GM12892 (cell line): Measurements from ENCODE around the gene IL17B.
"Not testable (repeated sequence)": the region's sequence is repeated elsewhere in the genome, so short reads cannot be mapped to it uniquely, and the experiment has no call there.

Experiments used
- DNase-seq: peaks from one replicate; pipeline ENCODE4 v3.0.0; 2011; ENCODE audit not compliant: insufficient read length
- FAIRE-seq: peaks from 2 replicates; lab custom pipeline; 2011; peaks lifted over from hg19 to GRCh38; lab: Jason Lieb, UNC
- POLR2A ChIP-seq: IDR thresholded peaks from 2 replicates; pipeline ENCODE4 v1.6.1; 2011; ENCODE audit warnings: low read depth, low read length, control low read depth
- POLR2AphosphoS5 ChIP-seq: IDR thresholded peaks from 2 replicates; pipeline ENCODE4 v1.6.1; 2011; ENCODE audit warnings: low read depth, low read length, control low read depth
- TAF1 ChIP-seq: IDR thresholded peaks from 2 replicates; pipeline ENCODE4 v1.6.1; 2011; ENCODE audit warnings: low read depth, mild to moderate bottlenecking, control low read depth, low read length, borderline replicate concordance

The IL17B gene

GRCh38 chr5:149405550-149406202, 26.6 kb upstream of the IL17B start:
- no peak for TF ChIP-seq POLR2AphosphoS5
- no peak for TF ChIP-seq POLR2A
- no peak for TF ChIP-seq TAF1
- no peak for FAIRE-seq
- no peak for DNase-seq

- TF ChIP-seq TAF1 (no peak), POLR2AphosphoS5 (no peak), POLR2A (no peak)
- FAIRE-seq (no peak), DNase-seq (no peak)
These were observed 25.9 kb upstream of the IL17B start for GRCh38 chr5:149404746-149405549.

- no peak for TF ChIP-seq POLR2A
- TF ChIP-seq TAF1: no peak
- TF ChIP-seq POLR2AphosphoS5: no peak
- DNase-seq (no peak), FAIRE-seq (no peak)
These were observed 25.0 kb upstream of the IL17B start for GRCh38 chr5:149403923-149404745.

- DNase-seq: no peak
- no peak for FAIRE-seq
- TF ChIP-seq TAF1 (no peak), POLR2AphosphoS5 (no peak), POLR2A (no peak)
These were observed 23.2 kb upstream of the IL17B start for GRCh38 chr5:149402291-149402690.

GRCh38 chr5:149401051-149401450, 22.0 kb upstream of the IL17B start:
- DNase-seq: no peak
- FAIRE-seq: no peak

GRCh38 chr5:149400304-149400703, 21.2 kb upstream of the IL17B start:
- TF ChIP-seq POLR2AphosphoS5 (no peak), POLR2A (no peak), TAF1 (no peak)
- FAIRE-seq (no peak), DNase-seq (no peak)

More at GRCh38 chr5:149401051-149401450, 22.0 kb upstream of the IL17B start:
- TF ChIP-seq POLR2AphosphoS5 (no peak), POLR2A (no peak), TAF1 (no peak)

GRCh38 chr5:149399775-149400174, 20.7 kb upstream of the IL17B start:
- FAIRE-seq (no peak), DNase-seq (no peak)
- no peak for TF ChIP-seq POLR2AphosphoS5
- no peak for TF ChIP-seq TAF1
- TF ChIP-seq POLR2A: no peak

- not testable (repeated sequence) for DNase-seq, FAIRE-seq
These were observed 19.7 kb upstream of the IL17B start for GRCh38 chr5:149398747-149399266.

- FAIRE-seq (no peak), DNase-seq (no peak)
- no peak for TF ChIP-seq POLR2AphosphoS5
- no peak for TF ChIP-seq TAF1
- no peak for TF ChIP-seq POLR2A
These were observed 18.4 kb upstream of the IL17B start for GRCh38 chr5:149397530-149397929.

GRCh38 chr5:149394996-149395395, 15.9 kb upstream of the IL17B start:
- not testable (repeated sequence) for DNase-seq, FAIRE-seq

- DNase-seq (no peak), FAIRE-seq (no peak)
These were observed 13.6 kb upstream of the IL17B start for GRCh38 chr5:149392718-149393117.

GRCh38 chr5:149391524-149391923, 12.4 kb upstream of the IL17B start:
- no peak for DNase-seq
- TF ChIP-seq TAF1 (no peak), POLR2AphosphoS5 (no peak), POLR2A (no peak)
- FAIRE-seq: no peak

More at GRCh38 chr5:149392718-149393117, 13.6 kb upstream of the IL17B start:
- TF ChIP-seq POLR2A: no peak
- no peak for TF ChIP-seq POLR2AphosphoS5
- no peak for TF ChIP-seq TAF1

- not testable (repeated sequence) for FAIRE-seq, DNase-seq
These were observed 12.0 kb upstream of the IL17B start for GRCh38 chr5:149391076-149391475.
